ENCODE measurements around the gene PIGX.

- TF ChIP-seq CTCF (IDR thresholded peaks at IDR 0.05) (no peak), POLR2A (IDR thresholded peaks at IDR 0.05) (peak in 1 of 2 donors; percentile 17)
Measured at GRCh38 chr3:196739671-196740480, 27.7 kb downstream of the PIGX start, which contains the start of gene PAK2.
